ENCODE measurements around the gene ADAMTS17. TPM values are rescaled to one million over a fixed set of nuclear protein-coding genes. Genes with fewer than 3 reads are reported as not detected.

ADAMTS17 gene
- total and polyA plus RNA-seq, 4 donors, result 0.28 to 46.9 (median 9.1) TPM

- DNase-seq (ENCODE audit: low spot score), result no peak
- Histone ChIP-seq H3K27ac (ENCODE audit: low read depth in 1 of 2, low read length in 2 of 2) (no peak overlapping the region), H3K9ac (ENCODE audit: low read depth in 1 of 2, low read length in 2 of 2) (no peak overlapping the region), H3K27me3 (ENCODE audit: control insufficient read depth in 4 of 4, insufficient read depth in 4 of 4, low read length in 3 of 4) (no peaks in the 10 kb centered on the region), H3K36me3 (ENCODE audit: control insufficient read depth in 4 of 4, insufficient read depth in 3 of 4, low read depth in 1 of 4, low read length in 3 of 4) (peaks cover 0 to 5% (median 0%) of the 10 kb centered on the region in 4 donors), H3K9me3 (ENCODE audit: control insufficient read depth in 4 of 4, low read length in 3 of 4) (no peaks in the 10 kb centered on the region), H3K4me1 (ENCODE audit: control insufficient read depth in 4 of 4, insufficient read depth in 4 of 4, low read length in 3 of 4) (peaks cover 0 to 7% (median 4%) of the 10 kb centered on the region in 4 donors), H3K4me3 (ENCODE audit: low read depth in 1 of 3, low read length in 3 of 3) (no peak overlapping the region)
- TF ChIP-seq RAD21 (IDR thresholded peaks at IDR 0.05) (no peak), REST (IDR thresholded peaks at IDR 0.05) (no peak), HNF4G (IDR thresholded peaks at IDR 0.05) (no peak), FOXA1 (IDR thresholded peaks at IDR 0.05) (no peak), GABPA (IDR thresholded peaks at IDR 0.05 in 1 of 2, conservative IDR thresholded peaks at IDR 0.05 in 1 of 2) (no peak), NR2F2 (IDR thresholded peaks at IDR 0.05) (no peak), YY1 (IDR thresholded peaks at IDR 0.05) (no peak), MAX (IDR thresholded peaks at IDR 0.05) (no peak), TAF1 (conservative IDR thresholded peaks at IDR 0.05) (no peak), HNF4A (conservative IDR thresholded peaks at IDR 0.05) (no peak), ZBTB33 (IDR thresholded peaks at IDR 0.05) (no peak), RXRA (IDR thresholded peaks at IDR 0.05) (no peak), ATF3 (IDR thresholded peaks at IDR 0.05) (no peak), JUND (IDR thresholded peaks at IDR 0.05) (no peak), CTCF (IDR thresholded peaks at IDR 0.05; ENCODE audit: low read depth, low read length, missing input control) (no peak), FOXA2 (IDR thresholded peaks at IDR 0.05) (no peak), SP1 (IDR thresholded peaks at IDR 0.05) (no peak), EGR1 (IDR thresholded peaks at IDR 0.05; ENCODE audit: low read depth in 2 of 2) (no peak)
- 88% methylated on average over 5 of the region's 5 CpGs for WGBS
These were observed 301.8 kb downstream of the ADAMTS17 start for GRCh38 chr15:100039994-100040393.
